Measurements from ENCODE around the gene SLC6A6. TPM values are rescaled to one million over a fixed set of nuclear protein-coding genes. Genes with fewer than 3 reads are reported as not detected.
"Not testable (repeated sequence)": the region's sequence is repeated elsewhere in the genome, so short reads cannot be mapped to it uniquely, and the experiment has no call there.

SLC6A6 gene
- total and polyA plus RNA-seq, 12 donors = 10.6 to 197 (median 85.6) TPM

DNA sequence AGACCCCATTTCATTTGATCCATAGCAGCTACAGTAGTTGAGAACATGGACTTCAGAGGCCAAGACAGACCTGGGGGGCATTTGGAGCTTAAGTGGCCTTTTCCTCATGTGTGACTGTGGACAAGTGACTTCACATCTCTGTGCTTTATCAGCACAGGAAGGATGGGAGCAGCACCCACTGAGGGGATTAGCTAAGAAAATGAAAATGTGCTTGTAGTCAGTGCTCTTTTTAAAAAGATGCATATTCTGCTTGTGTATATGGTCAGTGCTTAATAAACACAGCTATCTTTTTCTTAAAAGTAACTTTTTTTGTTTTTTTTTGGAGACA, 34.5 kb downstream of the SLC6A6 start:
- H3K27ac ChIP-seq = peak overlapping the region in 1 of 5 donors; percentile 27
- intact Hi-C loops (cut with DNase I) = no loop called here
- no peak for DNase-seq
- no peaks in the 10 kb centered on the region for H3K27me3 ChIP-seq
- no peaks in the 10 kb centered on the region for H3K9me3 ChIP-seq (replicated peaks in 1 of 3)
- no peak overlapping the region for H3K4me3 ChIP-seq
- peaks cover 53 to 86% of the 10 kb centered on the region in 2 donors for H3K4me1 ChIP-seq (replicated peaks in 1 of 2)
- H3K36me3 ChIP-seq (replicated peaks in 1 of 2) = no peaks in the 10 kb centered on the region
- no peak for TF ChIP-seq POLR2A (IDR thresholded peaks at IDR 0.05)
- TF ChIP-seq, protein P1, sequence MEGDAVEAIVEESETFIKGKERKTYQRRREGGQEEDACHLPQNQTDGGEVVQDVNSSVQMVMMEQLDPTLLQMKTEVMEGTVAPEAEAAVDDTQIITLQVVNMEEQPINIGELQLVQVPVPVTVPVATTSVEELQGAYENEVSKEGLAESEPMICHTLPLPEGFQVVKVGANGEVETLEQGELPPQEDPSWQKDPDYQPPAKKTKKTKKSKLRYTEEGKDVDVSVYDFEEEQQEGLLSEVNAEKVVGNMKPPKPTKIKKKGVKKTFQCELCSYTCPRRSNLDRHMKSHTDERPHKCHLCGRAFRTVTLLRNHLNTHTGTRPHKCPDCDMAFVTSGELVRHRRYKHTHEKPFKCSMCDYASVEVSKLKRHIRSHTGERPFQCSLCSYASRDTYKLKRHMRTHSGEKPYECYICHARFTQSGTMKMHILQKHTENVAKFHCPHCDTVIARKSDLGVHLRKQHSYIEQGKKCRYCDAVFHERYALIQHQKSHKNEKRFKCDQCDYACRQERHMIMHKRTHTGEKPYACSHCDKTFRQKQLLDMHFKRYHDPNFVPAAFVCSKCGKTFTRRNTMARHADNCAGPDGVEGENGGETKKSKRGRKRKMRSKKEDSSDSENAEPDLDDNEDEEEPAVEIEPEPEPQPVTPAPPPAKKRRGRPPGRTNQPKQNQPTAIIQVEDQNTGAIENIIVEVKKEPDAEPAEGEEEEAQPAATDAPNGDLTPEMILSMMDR (IDR thresholded peaks at IDR 0.05) = no peak

DNA sequence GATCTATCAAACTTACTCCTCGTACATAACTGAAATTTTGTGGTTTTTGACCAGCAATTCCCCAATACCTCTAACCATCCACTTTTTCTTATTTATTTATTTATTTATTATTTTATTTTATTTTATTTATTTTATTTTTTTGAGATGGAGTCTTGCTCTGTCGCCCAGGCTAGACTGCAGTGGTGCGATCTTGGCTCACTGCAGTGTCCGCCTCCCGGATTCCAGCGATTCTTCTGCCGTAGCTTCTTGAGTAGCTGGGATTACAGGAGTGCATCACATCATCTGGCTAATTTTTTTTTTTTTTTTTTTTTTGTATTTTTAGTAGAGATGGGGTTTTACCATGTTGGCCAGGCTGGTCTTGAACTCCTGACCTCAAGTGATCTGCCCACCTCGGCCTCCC, 35.3 kb downstream of the SLC6A6 start:
- H3K27me3 ChIP-seq; intact Hi-C loops (cut with DNase I); H3K4me3 ChIP-seq; DNase-seq; H3K36me3 ChIP-seq (replicated peaks in 1 of 2); H3K27ac ChIP-seq; H3K9me3 ChIP-seq (replicated peaks in 1 of 3): not testable (repeated sequence)
- H3K4me1 ChIP-seq (replicated peaks in 1 of 2) = peaks cover 45 to 80% of the 10 kb centered on the region in 2 donors
- WGBS, 4 donors = 79 to 94% (median 85%) methylated on average over 8 of the region's 8 CpGs

DNA sequence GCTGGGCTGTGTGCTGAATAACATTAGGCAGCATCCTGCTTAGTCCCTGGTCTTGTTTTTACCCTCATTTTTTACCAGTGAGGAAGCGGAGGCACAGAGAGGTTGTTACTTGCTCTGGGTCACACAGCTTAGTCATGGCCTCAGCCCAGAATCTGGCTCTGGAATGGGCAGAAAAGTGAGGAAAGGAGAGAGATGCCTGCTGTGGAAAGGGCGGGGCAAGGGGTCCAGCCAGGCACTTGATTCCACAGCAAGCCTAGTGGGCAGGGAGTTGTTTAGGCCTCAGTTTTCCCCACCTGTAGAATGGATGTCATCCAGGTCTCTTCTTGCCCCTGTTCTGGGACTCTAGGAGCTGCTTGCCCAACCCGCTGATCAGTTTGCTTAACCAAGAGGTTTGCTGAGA, 35.9 kb downstream of the SLC6A6 start:
- H3K4me1 ChIP-seq (replicated peaks in 1 of 2) = peaks cover 40 to 74% of the 10 kb centered on the region in 2 donors
- H3K27me3 ChIP-seq = no peaks in the 10 kb centered on the region
- H3K36me3 ChIP-seq (replicated peaks in 1 of 2) = no peaks in the 10 kb centered on the region
- 94 to 100% (median 97%) methylated on average over 2 to 3 of the region's 3 CpGs for WGBS, 4 donors
- TF ChIP-seq, protein P1 (IDR thresholded peaks at IDR 0.05) = no peak
- no peak for TF ChIP-seq POLR2A (IDR thresholded peaks at IDR 0.05)
- H3K27ac ChIP-seq = peak overlapping the region in 1 of 5 donors; percentile 54
- no peak overlapping the region for H3K4me3 ChIP-seq
- intact Hi-C loops (cut with DNase I) = no loop called here
- H3K9me3 ChIP-seq (replicated peaks in 1 of 3) = no peaks in the 10 kb centered on the region
- DNase-seq = no peak

DNA sequence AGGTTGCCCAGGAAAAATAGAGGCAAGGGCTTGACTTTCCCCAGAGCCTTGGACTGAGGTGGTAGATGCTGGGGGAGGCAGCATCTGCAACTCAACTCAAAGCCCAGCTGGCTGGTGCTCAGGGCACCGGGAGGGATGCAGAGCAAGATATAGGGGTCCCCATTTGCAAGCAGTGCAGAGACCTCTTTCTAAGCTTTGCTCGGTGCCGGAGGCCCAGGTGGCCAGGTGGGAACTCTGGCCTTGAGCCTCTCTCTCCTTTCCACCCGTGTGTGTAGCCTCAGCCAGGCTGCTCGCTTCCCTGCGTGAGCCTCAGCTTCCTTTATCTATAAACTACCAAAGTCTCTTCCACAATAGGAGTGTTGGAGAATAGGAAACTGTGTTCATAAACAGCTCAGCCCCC, 36.5 kb downstream of the SLC6A6 start:
- Histone ChIP-seq H3K4me3 (no peak overlapping the region), H3K4me1 (replicated peaks in 1 of 2) (peaks cover 36 to 67% of the 10 kb centered on the region in 2 donors), H3K27ac (peak overlapping the region in 3 of 5 donors; percentile 20 to 57 (median 54)), H3K36me3 (replicated peaks in 1 of 2) (no peaks in the 10 kb centered on the region), H3K9me3 (replicated peaks in 1 of 3) (no peaks in the 10 kb centered on the region), H3K27me3 (no peaks in the 10 kb centered on the region)
- TF ChIP-seq, protein P1 (IDR thresholded peaks at IDR 0.05) = no peak
- no peak for TF ChIP-seq POLR2A (IDR thresholded peaks at IDR 0.05)
- DNase-seq = no peak
- WGBS, 4 donors = 48 to 79% (median 53%) methylated on average over 4 to 6 of the region's 6 CpGs
- intact Hi-C loops (cut with DNase I) = no loop called here

DNA sequence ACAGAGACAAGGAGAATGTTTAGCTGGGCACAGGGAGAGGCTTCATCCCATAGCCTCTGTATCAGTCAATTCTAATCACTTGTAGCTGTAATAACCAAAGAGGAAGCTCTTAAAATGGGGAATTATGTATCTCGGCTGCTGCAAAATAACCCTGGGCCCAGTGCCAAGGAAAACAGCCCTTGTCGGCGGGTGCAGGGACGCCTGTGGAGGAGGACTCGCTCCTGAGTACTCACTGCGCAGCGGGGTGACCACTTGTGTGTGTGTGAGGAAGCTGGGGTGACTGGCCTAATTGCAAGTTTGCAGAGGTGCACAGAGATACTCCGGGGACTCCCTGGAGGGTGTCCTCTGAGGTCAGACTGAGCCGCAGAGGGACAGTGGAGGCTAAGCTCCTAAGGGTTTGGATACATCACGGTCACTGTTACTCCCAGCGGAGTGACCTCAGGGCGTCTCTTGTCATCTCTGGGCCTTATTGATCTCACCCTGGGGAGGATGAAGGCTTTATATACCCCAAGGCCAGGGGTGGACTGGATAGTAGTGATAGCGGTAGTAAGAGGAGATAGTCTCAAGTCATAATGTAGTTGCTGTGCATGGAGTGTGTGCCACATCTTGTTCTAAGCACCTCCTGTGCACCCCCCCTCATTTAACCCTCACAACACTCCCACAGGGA, 37.2 kb downstream of the SLC6A6 start:
- Histone ChIP-seq H3K36me3 (replicated peaks in 1 of 2) (no peaks in the 10 kb centered on the region), H3K9me3 (replicated peaks in 1 of 3) (no peaks in the 10 kb centered on the region), H3K27ac (peak overlapping the region in 3 of 5 donors; percentile 20 to 57 (median 54)), H3K4me3 (peak overlapping the region in 1 of 4 donors; percentile 4), H3K4me1 (replicated peaks in 1 of 2) (peaks cover 29 to 60% of the 10 kb centered on the region in 2 donors), H3K27me3 (no peaks in the 10 kb centered on the region)
- 4 to 23% (median 12%) methylated on average over 11 to 13 of the region's 13 CpGs for WGBS, 4 donors
- intact Hi-C loops (cut with DNase I) = no loop called here
- TF ChIP-seq, protein P1 (IDR thresholded peaks at IDR 0.05) = no peak
- TF ChIP-seq POLR2A (IDR thresholded peaks at IDR 0.05) = peak in 1 of 2 donors; percentile 13
- peak; percentile 83 to 92 (median 87) for DNase-seq
